ENCODE measurements around the gene VAMP5. TPM values are rescaled to one million over a fixed set of nuclear protein-coding genes. Genes with fewer than 3 reads are reported as not detected.

The VAMP5 gene
- total RNA-seq, 1 donor from 2014 or later, result 17.1 TPM

GRCh38 chr2:85588645-85589044 lies 4.4 kb downstream of the VAMP5 start:
- Mint-ChIP-seq H3K4me3 (ENCODE audit: unreplicated experiment) (no peak overlapping the region), H3K27ac (ENCODE audit: unreplicated experiment) (peak overlapping the region; percentile 37), H3K4me1 (ENCODE audit: low read depth, unreplicated experiment) (peaks cover 55% of the 10 kb centered on the region), H3K27me3 (ENCODE audit: low read depth, unreplicated experiment) (no peaks in the 10 kb centered on the region), H3K36me3 (ENCODE audit: low read depth, unreplicated experiment) (peaks cover 2% of the 10 kb centered on the region), H3K9me3 (ENCODE audit: unreplicated experiment) (peaks cover 3% of the 10 kb centered on the region)
- H3K27me3 ChIP-seq (ENCODE audit: insufficient read depth, low read length), result no peaks in the 10 kb centered on the region
- H3K9me3 ChIP-seq (ENCODE audit: insufficient read depth, low read depth, low read length), result no peaks in the 10 kb centered on the region
- H3K27ac ChIP-seq (ENCODE audit: low read depth, low read length), result no peak overlapping the region
- H3K4me3 ChIP-seq (ENCODE audit: insufficient read depth, low read depth, low read length), result no peak overlapping the region
- no peak for TF ChIP-seq CTCF (IDR thresholded peaks at IDR 0.05; ENCODE audit: insufficient read depth, low read depth, low read length)
- TF ChIP-seq EZH2 (IDR thresholded peaks at IDR 0.05; ENCODE audit: insufficient read depth, low read length), result no peak
- no peak overlapping the region for H3K4me2 ChIP-seq (ENCODE audit: low read length)
- FAIRE-seq (no peak), DNase-seq (ENCODE audit: low read depth) (no peak)
- H3K9ac ChIP-seq (ENCODE audit: low read length), result no peak overlapping the region
- peaks cover 6% of the 10 kb centered on the region for H3K79me2 ChIP-seq (ENCODE audit: insufficient read depth, low read length)
- H3K36me3 ChIP-seq (ENCODE audit: insufficient read depth, low read length), result no peaks in the 10 kb centered on the region
- no peaks in the 10 kb centered on the region for H4K20me1 ChIP-seq (ENCODE audit: insufficient read depth, low read length)
- peaks cover 38% of the 10 kb centered on the region for H3K4me1 ChIP-seq (ENCODE audit: insufficient read depth, low read length)
- no peak overlapping the region for H2AFZ ChIP-seq (ENCODE audit: low read depth, low read length)

- Mint-ChIP-seq H3K27me3 (ENCODE audit: low read depth, unreplicated experiment) (no peaks in the 10 kb centered on the region), H3K27ac (ENCODE audit: unreplicated experiment) (no peak overlapping the region), H3K9me3 (ENCODE audit: unreplicated experiment) (peaks cover 3% of the 10 kb centered on the region), H3K4me3 (ENCODE audit: unreplicated experiment) (no peak overlapping the region), H3K4me1 (ENCODE audit: low read depth, unreplicated experiment) (peaks cover 53% of the 10 kb centered on the region), H3K36me3 (ENCODE audit: low read depth, unreplicated experiment) (peaks cover 1% of the 10 kb centered on the region)
- no peaks in the 10 kb centered on the region for H4K20me1 ChIP-seq (ENCODE audit: insufficient read depth, low read length)
- no peak overlapping the region for H3K4me2 ChIP-seq (ENCODE audit: low read length)
- H3K4me1 ChIP-seq (ENCODE audit: insufficient read depth, low read length), result peaks cover 35% of the 10 kb centered on the region
- H3K4me3 ChIP-seq (ENCODE audit: insufficient read depth, low read depth, low read length), result no peak overlapping the region
- no peaks in the 10 kb centered on the region for H3K27me3 ChIP-seq (ENCODE audit: insufficient read depth, low read length)
- no peak for TF ChIP-seq CTCF (IDR thresholded peaks at IDR 0.05; ENCODE audit: insufficient read depth, low read depth, low read length)
- TF ChIP-seq EZH2 (IDR thresholded peaks at IDR 0.05; ENCODE audit: insufficient read depth, low read length), result no peak
- H3K9ac ChIP-seq (ENCODE audit: low read length), result no peak overlapping the region
- H3K36me3 ChIP-seq (ENCODE audit: insufficient read depth, low read length), result no peaks in the 10 kb centered on the region
- no peak overlapping the region for H3K27ac ChIP-seq (ENCODE audit: low read depth, low read length)
- DNase-seq (ENCODE audit: low read depth) (no peak), FAIRE-seq (no peak)
- no peak overlapping the region for H2AFZ ChIP-seq (ENCODE audit: low read depth, low read length)
- H3K9me3 ChIP-seq (ENCODE audit: insufficient read depth, low read depth, low read length), result no peaks in the 10 kb centered on the region
- H3K79me2 ChIP-seq (ENCODE audit: insufficient read depth, low read length), result peaks cover 6% of the 10 kb centered on the region
Measured at GRCh38 chr2:85589181-85589580, 5.0 kb downstream of the VAMP5 start.

- no peak overlapping the region for H2AFZ ChIP-seq (ENCODE audit: low read depth, low read length)
- no peaks in the 10 kb centered on the region for H4K20me1 ChIP-seq (ENCODE audit: insufficient read depth, low read length)
- peak overlapping the region; percentile 69 for H3K9ac ChIP-seq (ENCODE audit: low read length)
- TF ChIP-seq EZH2 (IDR thresholded peaks at IDR 0.05; ENCODE audit: insufficient read depth, low read length) (no peak), CTCF (IDR thresholded peaks at IDR 0.05; ENCODE audit: insufficient read depth, low read depth, low read length) (no peak)
- peaks cover 55% of the 10 kb centered on the region for H3K4me1 Mint-ChIP-seq (ENCODE audit: low read depth, unreplicated experiment)
- FAIRE-seq, result peak; percentile 26
- no peaks in the 10 kb centered on the region for H3K9me3 ChIP-seq (ENCODE audit: insufficient read depth, low read depth, low read length)
- peak overlapping the region; percentile 66 for H3K4me3 Mint-ChIP-seq (ENCODE audit: unreplicated experiment)
- DNase-seq (ENCODE audit: low read depth), result peak; percentile 100
- no peak overlapping the region for H3K4me3 ChIP-seq (ENCODE audit: insufficient read depth, low read depth, low read length)
- no peaks in the 10 kb centered on the region for H3K27me3 Mint-ChIP-seq (ENCODE audit: low read depth, unreplicated experiment)
- H3K9me3 Mint-ChIP-seq (ENCODE audit: unreplicated experiment), result peaks cover 3% of the 10 kb centered on the region
- peak overlapping the region; percentile 83 for H3K27ac Mint-ChIP-seq (ENCODE audit: unreplicated experiment)
- peaks cover 4% of the 10 kb centered on the region for H3K79me2 ChIP-seq (ENCODE audit: insufficient read depth, low read length)
- no peaks in the 10 kb centered on the region for H3K27me3 ChIP-seq (ENCODE audit: insufficient read depth, low read length)
- peak overlapping the region; percentile 75 for H3K4me2 ChIP-seq (ENCODE audit: low read length)
- H3K27ac ChIP-seq (ENCODE audit: low read depth, low read length), result peak overlapping the region; percentile 86
- H3K4me1 ChIP-seq (ENCODE audit: insufficient read depth, low read length), result peaks cover 34% of the 10 kb centered on the region
- H3K36me3 ChIP-seq (ENCODE audit: insufficient read depth, low read length), result no peaks in the 10 kb centered on the region
- peaks cover 1% of the 10 kb centered on the region for H3K36me3 Mint-ChIP-seq (ENCODE audit: low read depth, unreplicated experiment)
Measured at GRCh38 chr2:85589982-85590791, 6.0 kb downstream of the VAMP5 start.

Data from astrocyte (in vitro differentiated cells and primary cell).